GM21786 (cell line): ENCODE results near the gene DMKN.

Experiments
- ATAC-seq: cut with Tn5 transposase; IDR thresholded peaks from one replicate; pipeline ENCODE4 v1.9.1; 2021; ENCODE audit not compliant: unreplicated experiment

The DMKN gene

DNA sequence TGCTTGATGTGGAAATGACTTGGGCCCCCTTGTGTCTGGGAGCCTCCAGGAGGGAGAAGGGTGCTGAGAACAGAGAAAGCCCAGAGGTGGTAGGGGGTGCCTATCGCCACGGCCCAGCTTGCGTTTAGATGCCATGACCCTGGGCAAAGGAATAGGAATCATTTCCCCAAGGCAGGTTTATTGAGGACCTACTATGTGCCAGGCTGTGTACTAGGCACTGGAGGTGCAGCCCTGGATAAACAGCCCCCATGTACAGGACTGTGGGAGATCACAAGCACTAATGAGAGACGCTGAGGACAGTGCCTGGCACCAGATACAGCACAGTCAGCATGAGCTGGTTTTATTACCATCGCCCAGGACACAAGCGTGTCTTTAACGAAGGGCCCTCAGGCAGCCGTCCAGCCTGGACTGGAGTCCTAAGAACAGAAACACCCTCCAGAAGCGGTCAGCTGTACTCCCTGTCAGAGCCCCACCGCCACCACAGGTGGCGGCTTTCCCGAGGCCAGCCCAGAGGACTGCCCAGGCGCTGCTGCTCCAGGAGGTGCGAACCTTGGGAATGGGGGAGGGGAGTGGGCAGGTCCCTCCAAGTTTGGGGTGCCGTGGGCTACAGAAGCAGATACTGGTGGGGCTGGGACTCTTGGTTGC is 36.6 kb upstream of the DMKN start:
- ATAC-seq = no peak

DNA sequence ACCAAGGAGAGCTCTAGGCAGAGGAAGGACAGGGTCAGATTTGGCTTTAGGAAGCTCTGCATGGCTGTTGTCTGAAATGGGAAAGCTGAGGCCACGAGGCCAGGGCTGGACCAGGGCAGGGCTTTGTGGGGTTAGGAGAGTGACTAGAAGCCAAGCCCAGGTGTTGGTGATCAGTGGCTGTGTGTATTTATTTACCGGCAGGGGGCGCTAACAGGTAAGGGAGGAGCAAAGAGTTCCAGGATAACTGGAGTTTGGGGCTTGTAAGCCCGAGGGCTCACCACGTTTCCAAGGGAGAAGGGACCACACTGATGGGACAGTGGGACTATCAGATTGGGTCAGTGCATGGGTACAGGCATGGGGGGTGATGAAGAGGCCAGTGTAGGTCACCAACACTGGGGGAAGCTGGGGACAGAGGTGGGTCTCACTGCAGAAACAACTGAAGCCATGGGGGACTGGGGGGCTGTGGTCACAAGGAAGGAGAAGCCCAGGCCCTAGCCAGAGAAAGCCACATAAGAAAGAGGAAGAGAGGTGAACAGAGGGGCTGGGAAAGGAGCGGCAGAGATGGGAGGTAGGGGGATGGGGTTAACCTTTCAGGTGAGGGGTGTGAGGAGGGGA is 35.8 kb upstream of the DMKN start:
- ATAC-seq = no peak

DNA sequence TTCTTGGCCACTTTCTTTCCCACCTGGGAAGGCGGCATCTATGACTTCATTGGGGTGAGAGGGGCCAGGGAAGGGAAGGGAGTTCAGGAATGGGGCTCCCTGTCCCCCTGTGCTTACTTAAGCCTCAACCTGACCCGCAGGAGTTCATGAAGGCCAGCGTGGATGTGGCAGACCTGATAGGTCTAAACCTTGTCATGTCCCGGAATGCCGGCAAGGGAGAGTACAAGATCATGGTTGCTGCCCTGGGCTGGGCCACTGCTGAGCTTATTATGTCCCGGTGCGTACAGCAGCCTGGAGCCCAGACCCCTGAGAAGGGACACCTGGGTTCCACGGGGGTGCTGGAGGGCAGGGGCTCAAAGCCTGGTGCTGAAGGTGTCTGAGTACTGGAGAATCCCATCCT is 33.1 kb upstream of the DMKN start:
- ATAC-seq = no peak

DNA sequence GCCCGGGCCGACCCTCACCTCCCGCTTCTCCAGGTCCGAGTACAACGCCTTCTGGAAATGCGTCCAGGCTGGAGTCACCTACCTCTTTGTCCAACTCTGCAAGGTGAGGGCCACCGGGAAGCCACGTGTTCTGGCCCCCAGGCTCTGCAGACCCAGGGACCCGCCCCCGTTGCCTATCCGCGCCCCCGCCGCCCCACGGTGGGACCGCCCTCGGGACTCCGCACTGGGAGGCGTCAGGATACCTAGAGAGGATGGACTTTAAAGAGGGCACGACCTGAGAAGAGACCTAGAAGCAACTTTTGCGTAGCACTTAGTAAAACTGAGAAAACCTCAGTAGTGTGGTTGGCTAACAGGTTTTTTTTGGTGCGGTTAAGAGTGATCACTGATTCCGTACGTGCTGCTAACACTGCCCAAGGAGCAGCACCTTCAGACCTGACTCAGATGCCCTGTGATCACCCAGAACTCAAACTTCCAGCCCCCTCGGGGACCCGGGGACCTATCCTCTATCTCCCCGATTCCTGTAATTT is 32.5 kb upstream of the DMKN start:
- ATAC-seq = peak; percentile 25

DNA sequence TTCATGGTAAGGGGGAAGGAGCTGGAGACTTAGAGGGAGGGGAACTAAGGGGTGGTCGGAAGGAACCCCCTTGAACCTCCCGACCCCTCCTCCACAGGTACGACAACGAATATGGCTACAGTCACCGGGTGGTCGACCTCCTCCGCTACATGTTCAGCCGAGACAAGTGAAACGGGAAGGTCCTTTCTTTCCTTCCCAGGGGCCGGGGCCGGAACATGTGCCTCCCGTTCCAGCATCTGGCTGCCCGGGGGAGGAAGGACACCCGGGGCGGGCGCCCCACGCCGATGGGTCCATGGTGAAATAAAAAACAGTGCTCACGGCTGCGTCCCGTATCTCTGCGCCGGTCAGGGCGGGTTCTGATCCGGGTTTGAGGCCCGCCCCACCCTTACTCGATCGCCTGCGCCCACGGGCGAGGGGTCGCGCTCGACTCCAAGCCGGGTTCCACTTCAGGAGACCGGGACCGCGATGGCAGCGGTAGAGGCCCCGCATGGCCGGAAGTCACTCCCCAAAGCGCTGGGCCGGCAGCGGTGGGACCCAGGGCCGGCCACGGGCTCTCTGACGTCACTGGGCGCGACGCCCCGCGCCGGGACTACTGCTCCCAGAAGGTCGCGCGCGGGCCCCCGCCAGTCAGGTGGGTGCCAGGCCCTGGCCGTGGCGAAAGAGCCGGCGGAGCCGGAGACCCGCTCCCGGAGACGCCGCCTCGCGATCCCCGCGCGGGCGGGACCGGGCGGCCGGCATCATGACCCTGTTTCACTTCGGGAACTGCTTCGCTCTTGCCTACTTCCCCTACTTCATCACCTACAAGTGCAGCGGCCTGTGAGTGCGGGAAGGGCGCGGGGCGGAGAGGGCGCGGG is 31.8 kb upstream of the DMKN start, which contains the start of gene TMEM147:
TSS of gene TMEM147 (plus strand) at position 626 of the 854 bp plus-strand sequence. CDS start at position 740, 114 bp downstream.
- ATAC-seq = peak; percentile 80

DNA sequence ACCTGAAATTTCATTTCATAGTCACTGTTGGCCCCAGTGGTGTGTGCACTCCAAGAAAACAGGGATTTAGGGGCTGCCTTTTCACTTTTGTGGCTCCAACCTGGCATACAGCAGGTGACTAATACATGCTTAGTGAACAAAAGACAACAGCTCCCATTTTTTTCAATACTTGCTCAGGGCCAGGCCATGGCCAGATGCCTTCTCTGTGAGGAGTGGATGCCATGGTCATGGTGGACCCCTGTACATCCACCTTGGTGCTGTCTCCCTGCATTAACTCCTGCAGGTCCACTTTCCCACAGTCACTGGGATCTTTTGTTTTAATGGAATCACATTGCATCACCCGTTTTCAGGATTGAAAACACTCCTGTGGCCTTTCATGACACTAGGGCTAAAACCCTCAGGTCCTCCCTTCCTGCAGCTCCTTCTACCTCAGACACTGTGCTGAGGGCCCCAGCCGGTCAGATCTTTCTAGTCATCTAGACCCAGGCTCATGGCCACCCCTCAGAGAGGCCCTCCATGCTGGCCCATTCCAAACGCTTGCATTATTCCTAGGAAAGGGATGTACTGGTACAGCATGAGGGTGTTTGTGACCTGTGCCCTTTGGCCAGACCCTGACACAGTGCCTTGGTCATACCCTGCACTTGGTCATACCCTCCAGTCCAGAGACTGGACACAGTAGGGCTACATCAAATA is 30.8 kb upstream of the DMKN start:
- no peak for ATAC-seq

DNA sequence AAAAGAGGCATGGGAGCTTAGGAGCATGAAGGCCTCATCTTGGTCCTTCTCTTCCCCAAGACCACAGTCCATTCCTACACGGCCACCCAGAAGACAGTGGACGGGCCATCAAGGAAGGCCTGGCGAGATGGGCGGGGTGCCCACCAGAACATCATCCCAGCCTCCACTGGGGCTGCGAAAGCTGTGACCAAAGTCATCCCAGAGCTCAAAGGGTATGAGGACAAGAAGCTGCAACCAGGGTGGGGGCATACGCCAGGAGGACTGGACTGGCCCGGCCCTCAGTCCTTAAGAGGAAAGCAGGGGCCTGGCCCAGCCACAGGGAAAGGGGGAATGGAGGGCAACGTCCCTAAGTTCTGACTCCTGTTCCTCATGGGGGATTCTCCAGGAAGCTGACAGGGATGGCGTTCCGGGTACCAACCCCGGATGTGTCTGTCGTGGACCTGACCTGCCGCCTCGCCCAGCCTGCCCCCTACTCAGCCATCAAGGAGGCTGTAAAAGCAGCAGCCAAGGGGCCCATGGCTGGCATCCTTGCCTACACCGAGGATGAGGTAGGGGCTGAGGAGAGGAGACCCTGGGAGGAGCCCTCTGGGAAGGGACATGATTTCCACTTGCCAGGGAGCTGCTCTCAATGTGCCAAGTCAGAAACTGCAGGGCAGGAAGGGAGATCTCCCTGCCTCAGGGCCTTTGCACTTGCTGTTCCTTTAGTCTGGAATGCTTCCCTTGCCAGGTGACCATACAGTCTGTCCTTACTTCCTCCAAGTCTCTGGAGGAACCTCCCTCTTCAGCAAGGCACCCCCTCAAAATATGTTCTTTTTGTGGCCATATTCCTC is 30.0 kb upstream of the DMKN start:
- ATAC-seq = no peak

DNA sequence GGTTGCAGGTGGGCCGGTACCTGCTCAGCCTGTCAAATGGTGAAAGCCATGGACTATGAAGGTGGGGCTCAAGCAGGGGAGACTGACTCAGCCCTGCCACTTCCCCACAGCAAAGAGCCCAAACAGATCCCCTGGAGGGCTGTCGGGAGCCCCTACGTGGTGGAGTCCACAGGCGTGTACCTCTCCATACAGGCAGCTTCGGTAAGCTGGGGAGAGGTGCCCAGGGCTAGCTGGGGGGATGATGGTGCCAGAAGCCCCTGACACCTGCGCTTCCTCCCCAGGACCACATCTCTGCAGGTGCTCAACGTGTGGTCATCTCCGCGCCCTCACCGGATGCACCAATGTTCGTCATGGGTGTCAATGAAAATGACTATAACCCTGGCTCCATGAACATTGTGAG is 28.8 kb upstream of the DMKN start:
- ATAC-seq = no peak

DNA sequence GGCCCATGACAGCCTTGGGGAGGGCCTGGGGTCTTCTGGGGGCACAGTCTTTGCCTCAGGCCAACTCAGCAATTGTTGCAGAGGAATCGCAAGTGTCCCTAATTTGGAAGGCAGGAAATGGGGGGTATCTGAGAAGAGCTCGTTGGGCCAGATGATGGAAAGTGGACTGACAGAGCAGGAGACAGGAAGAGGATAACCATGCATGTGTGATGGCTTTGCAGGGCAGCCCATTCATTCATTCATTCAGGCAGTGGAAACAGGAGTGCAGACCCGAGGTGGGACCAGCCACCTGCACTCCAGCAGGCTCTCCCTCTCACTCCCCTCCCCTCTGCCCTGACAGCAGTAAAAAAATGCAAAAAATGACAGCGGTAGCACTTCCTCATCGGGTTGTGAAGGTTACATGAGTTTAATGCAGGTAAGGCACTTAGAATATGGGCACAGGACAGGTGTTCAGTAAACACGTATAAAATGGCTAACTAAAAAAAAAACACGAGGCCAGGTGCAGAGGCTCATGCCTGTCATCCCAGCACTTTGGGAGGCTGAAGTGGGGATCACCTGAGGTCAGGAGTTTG is 27.0 kb upstream of the DMKN start:
- no peak for ATAC-seq

DNA sequence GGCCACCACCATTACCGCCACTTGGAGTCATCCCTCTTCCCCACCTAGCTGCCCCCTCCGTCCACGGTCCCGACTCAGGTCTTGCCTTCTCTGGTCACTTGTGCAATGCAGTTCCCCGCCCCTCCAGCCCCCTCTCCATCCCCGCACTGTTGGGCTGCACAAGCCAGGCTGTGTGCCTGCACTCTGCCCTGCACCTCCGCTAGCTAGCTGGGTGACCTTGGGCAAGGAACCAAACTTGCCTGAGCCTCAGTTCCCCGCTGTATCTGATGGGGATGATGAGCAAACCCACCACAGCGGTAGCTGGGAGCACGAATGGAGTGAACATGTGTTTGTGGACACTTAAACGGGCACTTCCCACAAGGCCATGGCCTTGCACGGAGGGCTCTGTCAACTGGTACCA is 26.4 kb upstream of the DMKN start:
- ATAC-seq = no peak

DNA sequence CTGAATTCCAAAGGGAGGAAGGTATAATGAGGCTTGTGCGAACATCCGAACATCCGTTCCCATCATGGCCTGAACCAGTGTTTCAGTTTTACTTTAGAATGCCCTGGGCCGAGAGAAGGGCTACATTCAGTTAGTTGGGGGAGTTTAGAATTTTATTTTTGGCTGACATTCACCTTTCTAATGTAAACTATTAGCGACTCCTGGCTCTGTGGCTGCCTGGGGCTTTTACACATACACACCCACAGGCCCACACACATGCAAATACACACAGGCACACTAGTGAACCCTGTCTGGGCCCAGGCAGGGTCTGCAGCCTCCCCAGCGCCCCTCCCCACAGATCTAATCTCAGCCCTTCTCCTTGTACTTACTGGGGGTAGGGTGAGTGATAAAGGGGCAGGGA is 25.9 kb upstream of the DMKN start:
- no peak for ATAC-seq

DNA sequence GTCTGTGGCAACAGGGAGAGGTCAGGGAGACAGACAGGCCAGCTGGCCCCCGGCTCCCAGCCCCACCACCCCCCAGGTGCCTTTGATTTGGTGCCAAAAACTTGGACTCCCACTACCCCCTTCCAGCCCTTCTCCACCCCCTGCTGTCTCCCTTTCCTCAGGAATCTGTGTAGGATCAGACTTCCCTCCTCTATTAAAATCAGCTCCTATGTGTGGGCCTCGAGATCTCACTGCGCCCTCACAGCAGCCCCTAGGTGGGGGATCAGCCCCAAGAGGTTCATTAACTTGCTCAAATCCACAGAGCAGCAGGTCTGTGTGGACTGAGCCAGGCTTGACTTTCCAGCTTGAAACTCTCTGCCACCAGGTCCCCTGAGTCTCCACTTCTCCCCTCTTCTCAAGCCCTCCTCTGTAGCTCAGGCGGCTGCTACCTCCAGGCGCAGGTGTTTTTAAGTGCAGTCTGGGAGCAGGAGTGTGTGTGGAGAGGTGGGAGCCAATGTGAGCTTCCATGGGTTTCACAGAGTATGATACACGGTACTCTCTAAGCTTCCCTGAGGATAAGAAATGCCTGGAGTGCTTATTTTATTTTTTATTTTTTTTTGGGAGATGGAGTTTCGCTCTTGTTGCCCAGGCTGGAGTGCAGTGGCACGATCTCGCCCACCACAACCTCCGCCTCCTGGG is 21.5 kb upstream of the DMKN start:
- no peak for ATAC-seq

DNA sequence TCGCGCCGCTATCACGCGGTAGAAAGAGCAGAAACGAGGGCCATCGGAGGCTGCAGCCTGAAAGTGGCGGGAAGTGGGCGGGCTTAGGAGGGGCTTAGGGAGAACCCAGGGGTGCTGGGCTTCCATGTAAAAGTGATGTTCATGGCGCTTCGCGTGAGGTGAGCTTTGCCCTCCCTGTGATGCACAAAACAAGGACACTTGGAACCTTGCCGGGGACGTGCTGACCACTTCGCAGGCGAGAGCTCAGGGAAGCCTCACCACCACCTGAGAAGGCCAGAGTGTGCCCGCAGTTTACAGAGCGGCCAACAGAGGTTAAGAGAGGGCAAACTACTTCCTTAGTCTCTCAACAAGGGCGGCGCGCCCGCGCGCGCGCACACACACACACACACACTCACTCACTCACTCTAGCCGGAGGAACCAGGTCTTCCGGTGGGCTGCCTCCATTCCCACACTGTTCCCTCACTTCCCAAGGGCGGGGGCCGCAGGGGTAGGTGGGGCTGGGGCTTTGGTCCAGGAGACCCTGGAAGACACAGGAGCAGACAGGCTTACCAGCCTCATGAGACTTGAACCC is 20.5 kb upstream of the DMKN start:
- ATAC-seq = no peak

DNA sequence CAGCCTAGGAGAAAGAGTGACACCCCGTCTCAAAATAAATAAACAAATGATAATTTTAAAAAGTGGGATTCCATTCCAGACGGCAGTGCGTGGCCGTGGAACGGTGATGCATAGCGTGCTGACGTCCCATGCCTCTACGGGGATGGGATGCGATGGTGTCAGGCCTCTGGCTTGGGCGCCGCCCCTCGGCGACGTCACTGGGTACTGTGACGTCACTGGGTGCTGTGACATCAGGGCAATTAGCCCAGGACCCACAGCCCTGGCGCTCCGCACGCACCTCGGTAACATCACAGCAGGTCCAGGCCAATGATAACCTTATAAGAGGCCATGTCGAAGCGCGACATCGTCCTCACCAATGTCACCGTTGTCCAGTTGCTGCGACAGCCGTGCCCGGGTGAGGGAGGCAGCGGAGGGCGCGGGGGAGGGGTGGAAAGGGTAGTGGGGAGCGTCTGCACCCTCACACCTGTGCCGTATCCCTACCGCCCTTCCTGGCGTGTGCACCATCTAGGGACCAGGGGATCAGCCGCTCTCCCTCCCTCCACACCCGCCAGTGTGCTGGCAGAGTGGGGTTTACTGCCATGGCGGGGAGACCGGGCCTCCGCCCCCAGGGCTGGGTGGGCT is 19.9 kb upstream of the DMKN start, which contains the start of gene GAPDHS:
TSS of gene GAPDHS (plus strand) at position 256 of the 621 bp plus-strand sequence. CDS start at position 328, 72 bp downstream.
- ATAC-seq = no peak

DNA sequence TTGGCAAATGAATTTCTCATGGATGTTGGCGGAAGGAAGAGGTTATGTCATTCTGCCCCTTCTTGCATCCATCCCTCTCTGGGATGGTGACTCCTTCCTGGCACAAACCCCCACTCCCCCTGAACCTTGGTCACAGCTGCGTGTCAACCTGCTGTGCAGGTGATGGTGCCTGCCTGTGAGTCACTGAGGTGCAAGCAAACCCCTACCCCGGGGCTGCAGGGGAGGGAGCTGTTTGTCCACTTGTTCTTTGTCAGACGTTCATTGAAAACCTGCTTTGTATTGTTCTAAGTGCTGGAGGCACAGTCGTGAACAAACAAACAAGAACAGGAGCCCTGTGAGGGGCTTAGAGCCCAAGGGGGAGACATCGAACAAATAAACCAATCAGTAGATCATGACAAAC is 17.8 kb upstream of the DMKN start:
- no peak for ATAC-seq

DNA sequence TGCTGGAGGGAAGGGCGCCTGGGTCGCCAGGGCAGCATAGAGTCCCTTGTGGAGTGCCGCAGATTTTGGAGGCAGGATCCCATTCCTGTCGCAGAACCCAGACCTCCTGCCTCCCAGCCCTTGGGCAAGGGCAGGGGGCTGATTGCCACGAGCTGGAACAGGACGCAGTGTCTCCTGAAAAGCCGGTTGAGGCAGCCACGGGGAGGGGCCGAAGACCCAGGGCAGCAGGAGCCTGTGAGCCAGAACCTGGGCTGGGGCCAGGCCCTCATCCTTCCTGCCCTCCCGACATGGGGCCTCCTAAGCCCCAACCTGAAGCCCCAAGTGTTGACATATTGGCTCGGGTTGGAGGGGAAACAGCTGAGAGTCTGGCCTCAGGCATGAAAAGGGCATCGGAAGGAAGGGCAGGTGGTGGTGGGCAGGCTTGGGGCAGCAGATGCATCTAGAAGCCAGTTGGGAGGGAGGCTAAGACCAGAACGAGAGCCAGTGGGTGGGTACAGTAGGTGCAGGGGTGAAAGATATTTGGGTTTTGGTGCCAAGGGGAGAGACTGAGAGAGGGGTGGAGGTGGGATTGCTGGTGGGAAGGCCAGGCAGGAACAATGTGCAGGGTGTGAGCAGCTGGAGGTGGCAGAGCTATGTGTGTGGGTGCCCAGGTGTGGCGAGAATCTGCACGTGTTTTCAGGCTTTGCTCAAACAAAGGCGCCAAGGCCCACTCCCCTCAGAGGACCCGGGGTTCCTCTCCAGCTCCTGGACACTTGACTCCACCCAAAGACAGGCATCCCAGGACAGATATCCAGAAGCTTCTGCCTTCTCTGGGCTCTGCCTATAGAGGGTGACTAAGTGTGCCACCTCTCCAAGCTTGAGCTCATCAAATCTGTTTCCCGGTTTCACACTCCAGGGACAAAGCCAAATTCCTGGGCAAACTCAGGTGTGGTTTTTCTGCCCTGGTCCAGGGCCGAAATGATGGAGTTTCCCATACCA is 16.1 kb upstream of the DMKN start:
- no peak for ATAC-seq
